ENCODE results near the gene PRPH.
"Not testable (repeated sequence)": the region's sequence is repeated elsewhere in the genome, so short reads cannot be mapped to it uniquely, and the experiment has no call there.

Gene PRPH

GRCh38 chr12:49301760-49302159 is 6.8 kb downstream of the PRPH start:
- DNase-seq, result no peak

GRCh38 chr12:49304161-49304560 is 9.2 kb downstream of the PRPH start:
- DNase-seq, result no peak

- no peak for DNase-seq
Observed at GRCh38 chr12:49305762-49306510, 11.0 kb downstream of the PRPH start.

- no peak for DNase-seq
Observed at GRCh38 chr12:49309386-49309785, 14.4 kb downstream of the PRPH start.

GRCh38 chr12:49310451-49311000 is 15.6 kb downstream of the PRPH start:
- not testable (repeated sequence) for DNase-seq

GRCh38 chr12:49314811-49315210 is 19.9 kb downstream of the PRPH start:
- DNase-seq, result no peak

- DNase-seq, result not testable (repeated sequence)
Observed at GRCh38 chr12:49317118-49317517, 22.2 kb downstream of the PRPH start.

- DNase-seq, result not testable (repeated sequence)
Observed at GRCh38 chr12:49320411-49321103, 25.6 kb downstream of the PRPH start.

- DNase-seq, result no peak
Observed at GRCh38 chr12:49322367-49322707, 27.4 kb downstream of the PRPH start.

- peak; percentile 98 for DNase-seq
Observed at GRCh38 chr12:49322708-49323523, 28.0 kb downstream of the PRPH start, which contains the start of gene TROAP. TSS of gene TROAP (plus strand) at chr12:49323255. CDS start at chr12:49323609, 354 bp downstream.

- no peak for DNase-seq
Observed at GRCh38 chr12:49323524-49324097, 28.7 kb downstream of the PRPH start.

- no peak for DNase-seq
Observed at GRCh38 chr12:49325606-49326005, 30.7 kb downstream of the PRPH start.

- DNase-seq, result no peak
Observed at GRCh38 chr12:49327368-49327767, 32.4 kb downstream of the PRPH start.

GRCh38 chr12:49327887-49328286 is 32.9 kb downstream of the PRPH start:
- no peak for DNase-seq

- no peak for DNase-seq
Observed at GRCh38 chr12:49328816-49329215, 33.9 kb downstream of the PRPH start.

GRCh38 chr12:49330032-49330619 is 35.2 kb downstream of the PRPH start:
- no peak for DNase-seq

GRCh38 chr12:49330631-49331379 is 35.9 kb downstream of the PRPH start:
- no peak for DNase-seq

- peak; percentile 26 to 62 for DNase-seq
Observed at GRCh38 chr12:49331380-49332222, 36.7 kb downstream of the PRPH start.

- no peak for DNase-seq
Observed at GRCh38 chr12:49332441-49332861, 37.5 kb downstream of the PRPH start.

GRCh38 chr12:49332891-49333371 is 38.0 kb downstream of the PRPH start:
- no peak for DNase-seq

All from NCI-H524 (cell line).